Lower leg skin (tissue), 4 donors: ENCODE results near the gene XYLB. TPM values are rescaled to one million over a fixed set of nuclear protein-coding genes. Genes with fewer than 3 reads are reported as not detected.

Source experiments
- DNase-seq, 2 donors: peaks; one replicate each; pipeline ENCODE4 v3.0.0-alpha.2; 2019; ENCODE audit warnings: low spot score in 2 of 2
- H3K4me3 ChIP-seq: fragments of 200-600 bp; sonication (generic); 2 replicates; pipeline ENCODE4 v1.5.1; 2017; ENCODE audit warnings: mild to moderate bottlenecking, low read depth; ENCODE audit not compliant: poor library complexity, severe bottlenecking
- POLR2A ChIP-seq, 2 donors: fragments of 450-650 bp; IDR thresholded peaks; one replicate each; pipeline ENCODE4 v1.6.1; 2016 to 2017; ENCODE audit warnings: antibody characterized with exemption in 2 of 2, mild to moderate bottlenecking in 1 of 2, moderate library complexity in 1 of 2
- WGBS, 2 donors: methylation state at CpG; one replicate each; pipeline ENCODE4 v1.1.5; 2018; 5-methylcytosine and 5-hydroxymethylcytosine counted together
- intact Hi-C: fragments of 100-400 bp; cut with DNase I; formaldehyde crosslinking; loops from one replicate; pipeline ENCODE4 v1.15.0; 2023; ENCODE audit warnings: low total_unique reads
- total RNA-seq, 4 donors: library from RNA; depleted of rRNA; stranded (reverse); fragments of >200 nt; gene quantifications; one replicate each; pipeline ENCODE4 v1.1.0, GENCODE V29; 2016
- TF ChIP-seq, protein P1 (sequence below), 3 donors: fragments of 450-650 bp; IDR thresholded peaks; one replicate each; pipeline ENCODE4 v1.5.1; 2016; ENCODE audit warnings: antibody characterized with exemption in 3 of 3, mild to moderate bottlenecking in 3 of 3, moderate library complexity in 2 of 3

The XYLB gene
- total RNA-seq, 4 donors from 2014 or later: 1.1 to 2.6 (median 2.1) TPM

DNA sequence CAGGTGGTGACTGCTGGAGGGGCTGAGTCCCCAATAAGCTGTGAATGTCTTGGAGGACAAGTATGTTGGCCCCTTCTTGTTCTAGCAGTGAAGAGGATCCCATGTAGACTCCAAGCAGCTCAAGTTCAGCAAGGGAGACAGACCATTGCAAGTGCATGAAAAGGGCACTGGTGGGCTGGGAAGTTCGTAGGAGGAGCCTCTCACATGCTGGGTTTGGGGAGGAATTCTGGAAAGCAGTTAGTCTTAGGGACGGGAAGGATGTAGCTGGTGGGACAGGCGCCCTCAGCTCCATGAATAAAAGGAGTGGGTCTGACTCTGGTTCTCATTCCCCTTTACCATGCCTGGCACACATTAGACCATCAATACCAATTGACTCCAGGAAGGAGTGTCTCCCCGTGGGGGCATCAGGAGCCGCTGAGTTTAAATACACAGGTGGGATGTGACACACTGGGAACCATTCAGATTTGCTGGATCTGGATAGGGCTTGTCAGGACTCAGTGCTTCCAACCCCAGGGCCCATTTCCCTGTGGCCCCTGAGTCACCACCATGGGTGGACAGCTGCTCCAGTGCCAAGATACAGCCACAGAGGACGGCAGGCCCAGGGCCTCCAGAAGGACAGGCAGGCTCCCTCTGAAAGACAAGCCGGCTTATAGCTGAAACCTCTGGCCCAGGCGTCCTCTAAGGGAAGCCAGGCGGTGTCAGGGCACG lies 552 bp upstream of the XYLB start:
- TF ChIP-seq, protein P1, sequence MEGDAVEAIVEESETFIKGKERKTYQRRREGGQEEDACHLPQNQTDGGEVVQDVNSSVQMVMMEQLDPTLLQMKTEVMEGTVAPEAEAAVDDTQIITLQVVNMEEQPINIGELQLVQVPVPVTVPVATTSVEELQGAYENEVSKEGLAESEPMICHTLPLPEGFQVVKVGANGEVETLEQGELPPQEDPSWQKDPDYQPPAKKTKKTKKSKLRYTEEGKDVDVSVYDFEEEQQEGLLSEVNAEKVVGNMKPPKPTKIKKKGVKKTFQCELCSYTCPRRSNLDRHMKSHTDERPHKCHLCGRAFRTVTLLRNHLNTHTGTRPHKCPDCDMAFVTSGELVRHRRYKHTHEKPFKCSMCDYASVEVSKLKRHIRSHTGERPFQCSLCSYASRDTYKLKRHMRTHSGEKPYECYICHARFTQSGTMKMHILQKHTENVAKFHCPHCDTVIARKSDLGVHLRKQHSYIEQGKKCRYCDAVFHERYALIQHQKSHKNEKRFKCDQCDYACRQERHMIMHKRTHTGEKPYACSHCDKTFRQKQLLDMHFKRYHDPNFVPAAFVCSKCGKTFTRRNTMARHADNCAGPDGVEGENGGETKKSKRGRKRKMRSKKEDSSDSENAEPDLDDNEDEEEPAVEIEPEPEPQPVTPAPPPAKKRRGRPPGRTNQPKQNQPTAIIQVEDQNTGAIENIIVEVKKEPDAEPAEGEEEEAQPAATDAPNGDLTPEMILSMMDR (IDR thresholded peaks at IDR 0.05): no peak
- TF ChIP-seq POLR2A (IDR thresholded peaks at IDR 0.05): no peak
- intact Hi-C loops: no loop called here
- WGBS, 2 donors: 34 to 45% methylated on average over 10 of the region's 10 CpGs
- H3K4me3 ChIP-seq: no peak overlapping the region
- DNase-seq: peak in 1 of 2 donors; percentile 32

DNA sequence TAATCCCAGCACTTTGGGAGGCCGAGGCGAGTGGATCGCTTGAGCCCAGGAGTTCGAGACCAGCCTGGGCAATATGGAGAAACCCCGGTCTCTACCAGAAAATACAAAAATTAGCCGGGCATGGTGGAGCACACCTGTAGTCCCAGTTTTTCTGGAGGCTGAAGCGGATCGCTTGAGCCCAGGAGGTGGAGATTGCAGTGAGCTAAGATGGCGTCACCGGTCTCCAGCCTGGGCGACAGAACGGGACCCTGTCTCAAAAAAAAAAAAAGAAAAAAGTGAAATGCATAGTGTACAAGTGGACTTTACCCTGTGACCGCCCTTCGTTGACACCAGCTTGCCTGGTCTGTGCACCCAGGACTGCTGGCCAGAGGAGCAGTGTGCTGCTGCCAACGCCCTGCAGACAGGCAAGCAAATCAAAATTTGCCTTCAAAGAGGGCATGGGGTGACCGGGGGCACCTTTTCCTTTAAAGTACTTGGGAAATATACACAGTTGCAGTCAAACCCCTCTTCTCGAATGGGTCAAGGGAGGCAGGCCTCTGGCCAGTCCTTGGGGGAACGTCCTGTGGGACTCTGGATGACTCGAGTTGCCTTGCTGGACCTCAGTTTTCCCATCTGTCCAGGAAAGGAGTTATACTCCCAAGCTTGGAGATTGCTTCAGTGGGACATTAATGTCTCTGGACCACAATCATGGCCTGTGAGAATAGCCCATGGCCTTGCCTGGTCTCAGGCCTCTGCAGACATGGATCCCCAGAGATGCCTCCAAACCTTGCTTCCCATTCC lies 1.0 kb downstream of the XYLB start:
- H3K4me3 ChIP-seq: peak overlapping the region; percentile 65
- intact Hi-C loops: no loop called here
- DNase-seq: peak in 1 of 2 donors; percentile 61
- 80 to 83% methylated on average over 19 of the region's 19 CpGs for WGBS, 2 donors
- TF ChIP-seq, protein P1 (IDR thresholded peaks at IDR 0.05): no peak
- TF ChIP-seq POLR2A (IDR thresholded peaks at IDR 0.05): no peak

DNA sequence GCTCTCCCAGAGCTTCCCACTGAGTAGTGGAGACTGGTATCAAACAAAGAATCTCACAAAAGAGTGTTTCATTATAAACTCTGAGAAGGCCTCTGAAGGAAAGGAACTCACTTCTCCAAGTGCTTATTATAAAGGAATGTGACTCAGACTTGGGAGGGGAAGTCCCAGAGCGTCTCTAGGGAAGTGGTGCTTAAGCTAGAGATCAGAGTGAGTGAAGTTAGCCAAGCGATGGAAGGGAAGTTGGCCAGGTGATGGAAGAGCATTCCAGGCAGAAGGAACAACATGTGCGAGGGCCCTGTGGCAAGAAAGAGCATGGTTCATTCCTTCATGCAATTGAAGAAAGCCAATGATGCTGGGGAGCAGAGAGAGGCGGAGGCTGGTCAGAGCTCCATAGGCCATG lies 2.3 kb downstream of the XYLB start:
- peak in 1 of 2 donors; percentile 56 for DNase-seq
- WGBS, 2 donors: 61 to 64% methylated on average over 4 of the region's 4 CpGs

DNA sequence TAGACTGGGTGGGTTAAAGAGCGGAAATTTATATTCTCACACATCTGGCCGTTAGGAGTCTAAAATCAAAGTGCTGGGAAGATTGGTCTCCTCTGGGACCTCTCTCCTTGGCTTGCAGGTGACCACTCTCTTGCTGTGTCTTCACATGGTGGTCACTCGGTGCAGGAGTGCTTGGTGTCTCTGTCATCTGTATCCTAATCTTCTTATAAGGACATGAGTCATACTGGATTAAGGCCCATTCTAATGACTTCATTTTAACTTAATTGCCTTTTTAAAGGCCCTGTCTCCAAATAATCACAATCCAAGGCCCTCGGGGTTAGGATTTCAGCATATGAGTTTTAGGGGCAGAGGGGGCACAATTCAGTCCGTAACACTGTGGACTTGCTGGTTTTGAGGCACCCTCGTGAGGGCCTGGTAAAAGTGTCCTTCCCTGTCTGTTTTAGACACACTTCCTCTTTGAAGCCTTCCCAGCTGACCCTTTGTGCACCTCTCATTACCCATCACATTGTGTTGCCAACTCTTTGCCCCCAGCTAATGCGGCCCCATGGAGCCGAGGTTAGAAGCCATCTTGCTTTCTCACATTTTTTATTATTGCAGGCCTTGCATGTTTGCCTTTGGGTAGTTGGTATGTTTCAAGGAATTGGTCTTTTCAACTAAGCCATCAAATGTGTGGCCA lies 3.2 kb downstream of the XYLB start:
- intact Hi-C loops: loop anchor here (10.0 kb wide), 1 partner anchor 125 kb away; no protein-coding TSS in a partner anchor

More for the DNA sequence above, 2.3 kb downstream of the XYLB start:
- intact Hi-C loops: no loop called here
- no peak overlapping the region for H3K4me3 ChIP-seq
- TF ChIP-seq, protein P1 (IDR thresholded peaks at IDR 0.05): no peak
- no peak for TF ChIP-seq POLR2A (IDR thresholded peaks at IDR 0.05)

DNA sequence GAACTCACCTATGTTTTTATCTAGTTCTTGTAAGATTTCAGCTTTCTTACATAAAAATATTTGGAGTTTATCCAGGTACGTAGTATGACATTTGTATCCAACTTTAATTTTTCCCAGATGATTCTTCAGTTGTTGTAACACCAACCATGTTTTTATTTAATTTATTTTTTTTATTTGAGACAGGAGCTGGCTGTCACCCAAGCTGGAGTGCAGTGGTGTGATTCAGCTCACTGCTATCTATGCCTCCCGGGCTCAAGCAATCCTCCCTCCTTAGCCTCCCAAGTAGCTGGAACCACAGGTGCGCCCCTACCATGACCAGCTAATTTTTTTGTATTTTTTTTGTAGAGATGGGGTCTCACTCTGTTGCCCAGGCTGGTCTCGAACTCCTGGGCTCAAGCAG lies 6.6 kb downstream of the XYLB start:
- DNase-seq: peak in 1 of 2 donors; percentile 4
- 75% methylated on average over 4 of the region's 4 CpGs for WGBS, 2 donors
- intact Hi-C loops: loop anchor here (10.0 kb wide), 1 partner anchor 122 kb away; no protein-coding TSS in a partner anchor
- TF ChIP-seq POLR2A (IDR thresholded peaks at IDR 0.05): no peak
- TF ChIP-seq, protein P1 (IDR thresholded peaks at IDR 0.05): no peak
- no peak overlapping the region for H3K4me3 ChIP-seq

More for the DNA sequence above, 3.2 kb downstream of the XYLB start:
- no peak overlapping the region for H3K4me3 ChIP-seq
- peak in 1 of 2 donors; percentile 39 for DNase-seq
- WGBS, 2 donors: 72 to 75% methylated on average over 8 of the region's 8 CpGs
- TF ChIP-seq, protein P1 (IDR thresholded peaks at IDR 0.05): no peak
- no peak for TF ChIP-seq POLR2A (IDR thresholded peaks at IDR 0.05)
